ENCODE measurements around the gene PLCB4.

PLCB4 gene

GRCh38 chr20:9109566-9109965 is 40.7 kb downstream of the PLCB4 start:
- no peak for DNase-seq

DNA sequence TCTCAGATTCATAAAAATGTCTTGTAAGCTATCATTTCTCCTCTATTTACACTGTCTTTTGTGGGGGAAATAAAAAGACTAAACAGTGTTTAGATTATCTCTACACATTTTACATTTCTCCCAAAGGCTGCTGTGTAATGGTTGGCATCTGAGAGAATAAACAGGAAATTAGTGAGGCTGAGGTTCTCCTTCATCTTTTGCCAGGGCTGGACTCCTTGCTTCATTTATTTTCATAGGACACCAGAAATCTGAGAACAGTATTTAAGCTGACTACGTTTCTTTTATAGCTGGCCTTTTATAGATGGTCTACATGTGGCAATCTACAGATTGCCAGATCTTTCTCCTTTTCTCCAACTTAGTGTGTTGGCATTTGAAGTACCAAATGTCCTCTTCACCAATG is 41.5 kb downstream of the PLCB4 start:
- no peak for DNase-seq

DNA sequence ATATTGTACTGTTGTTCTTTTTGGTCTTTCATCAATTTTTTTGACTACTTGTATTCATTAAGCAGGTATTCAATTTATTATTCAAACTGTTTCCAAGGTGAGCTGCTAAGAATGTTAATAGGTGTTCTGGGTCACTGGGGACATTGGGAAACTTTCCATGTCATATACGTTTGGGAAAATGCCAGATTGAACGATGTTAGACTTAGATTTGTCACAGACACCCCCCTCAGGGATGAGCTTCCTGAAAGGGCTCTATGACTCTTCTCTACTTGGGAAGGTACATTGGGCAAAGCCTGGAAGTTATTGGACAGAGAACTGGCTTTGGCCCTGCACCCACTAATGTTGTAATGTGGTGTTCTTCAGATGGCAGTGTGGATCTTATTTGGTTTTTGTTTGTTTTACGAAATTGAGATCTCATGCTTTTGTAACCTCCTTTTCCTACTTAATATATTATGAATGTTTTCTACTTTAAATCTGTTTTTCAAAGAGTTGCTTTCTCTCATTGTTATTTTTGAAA is 42.1 kb downstream of the PLCB4 start:
- DNase-seq: no peak

- peak in 1 of 3 donors; percentile 10 for DNase-seq
Observed at GRCh38 chr20:9112541-9113515, 43.9 kb downstream of the PLCB4 start.

DNA sequence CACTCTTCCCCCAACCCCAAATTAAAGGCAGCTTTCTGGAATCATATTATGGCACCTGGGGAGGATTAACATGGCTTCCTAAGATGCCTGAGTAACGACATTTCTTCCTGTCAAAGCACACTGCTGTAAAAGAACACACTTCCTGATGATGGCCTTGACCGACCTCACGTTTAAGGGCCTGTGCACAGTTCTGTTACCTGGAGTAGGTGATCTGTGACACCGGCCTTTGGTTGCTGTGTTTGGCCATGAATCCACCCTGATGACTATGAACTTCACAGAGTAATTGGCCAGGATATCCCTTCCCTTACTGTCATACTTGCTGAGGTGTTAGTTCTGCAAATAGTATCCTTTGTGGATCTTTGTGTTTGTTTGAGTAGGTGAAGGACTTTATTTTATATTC is 45.8 kb downstream of the PLCB4 start:
- no peak for DNase-seq

- no peak for DNase-seq
Observed at GRCh38 chr20:9117548-9117947, 48.7 kb downstream of the PLCB4 start.

- DNase-seq: peak; percentile 26 to 39 (median 34)
Observed at GRCh38 chr20:9119776-9120175, 50.9 kb downstream of the PLCB4 start.

DNA sequence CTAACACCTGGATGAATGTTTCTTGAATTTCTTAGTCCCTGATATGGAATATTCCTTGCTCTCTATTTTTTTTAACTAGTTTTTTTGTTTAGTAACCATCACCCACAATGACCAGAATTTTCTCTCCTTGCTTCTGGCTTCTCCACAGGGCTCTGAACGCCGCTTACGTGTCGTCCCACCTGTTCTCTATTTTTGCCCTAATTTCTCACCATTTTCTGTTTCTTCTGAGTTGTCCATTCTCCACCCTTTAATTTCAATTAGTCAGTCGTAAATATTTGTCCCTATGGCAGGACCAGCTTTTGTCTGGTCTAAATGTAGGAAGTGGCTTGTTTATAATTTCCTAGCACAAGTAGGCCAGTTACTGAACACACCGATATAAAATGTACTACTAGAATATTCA is 52.3 kb downstream of the PLCB4 start:
- DNase-seq: no peak

DNA sequence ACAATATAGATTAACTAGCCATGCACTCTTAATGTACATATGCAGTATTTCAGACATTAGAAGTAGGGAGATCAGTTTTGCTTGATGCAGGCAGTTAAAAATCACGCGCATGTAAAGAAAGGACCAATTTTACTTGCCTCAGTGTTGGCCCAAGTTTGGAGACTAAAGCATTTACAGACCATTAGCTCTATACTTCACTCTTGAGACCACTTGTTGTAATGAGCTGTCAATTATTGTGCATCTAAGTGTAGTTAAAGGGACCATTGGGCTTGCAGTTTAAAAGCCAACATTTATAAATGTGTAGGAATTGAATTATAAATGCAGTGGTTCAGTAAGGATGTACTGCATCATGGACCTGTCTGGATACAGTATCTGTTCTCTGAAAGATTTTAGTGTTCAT is 53.7 kb downstream of the PLCB4 start:
- no peak for DNase-seq

DNA sequence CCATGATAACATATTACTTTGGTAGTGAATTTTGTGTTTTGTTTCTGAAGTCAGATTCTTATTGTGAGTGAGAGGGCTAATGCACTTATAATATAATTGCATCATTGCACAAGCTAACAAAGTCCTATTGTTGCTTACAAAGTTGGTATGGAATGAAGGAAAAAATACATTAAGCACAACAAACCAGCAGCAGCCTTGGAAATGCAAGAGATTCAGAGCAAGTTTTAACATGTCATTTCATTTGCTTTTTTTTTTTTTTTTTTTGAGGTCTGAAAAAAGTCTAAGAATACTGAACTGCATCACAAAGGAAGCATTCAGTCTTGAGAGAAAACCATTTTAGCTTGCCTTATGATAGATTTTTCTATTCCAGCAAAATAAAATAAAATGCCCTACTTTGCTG is 57.6 kb downstream of the PLCB4 start:
- DNase-seq: no peak

- DNase-seq: no peak
Observed at GRCh38 chr20:9128568-9128967, 59.7 kb downstream of the PLCB4 start.

GRCh38 chr20:9129756-9130155 is 60.9 kb downstream of the PLCB4 start:
- no peak for DNase-seq

DNA sequence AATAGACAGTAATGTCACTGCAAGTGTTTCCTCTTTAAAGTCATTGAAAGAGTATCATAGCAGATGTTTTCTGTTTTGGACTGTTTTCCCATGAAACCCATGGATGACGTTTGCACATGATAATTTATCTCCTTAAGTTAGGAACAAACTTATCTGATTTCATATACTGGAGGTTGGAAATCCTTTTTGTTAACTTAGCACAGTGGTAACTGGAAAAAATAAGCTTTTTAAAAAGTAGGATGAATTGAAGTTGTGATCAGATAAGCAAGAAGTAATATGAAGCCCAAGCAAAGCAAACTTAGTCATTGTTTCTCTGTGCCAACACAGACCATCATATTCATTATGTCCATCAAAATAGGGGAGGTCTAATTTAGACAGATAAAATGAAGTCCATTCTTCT is 61.6 kb downstream of the PLCB4 start:
- no peak for DNase-seq

GRCh38 chr20:9131841-9132240 is 63.0 kb downstream of the PLCB4 start:
- no peak for DNase-seq

DNA sequence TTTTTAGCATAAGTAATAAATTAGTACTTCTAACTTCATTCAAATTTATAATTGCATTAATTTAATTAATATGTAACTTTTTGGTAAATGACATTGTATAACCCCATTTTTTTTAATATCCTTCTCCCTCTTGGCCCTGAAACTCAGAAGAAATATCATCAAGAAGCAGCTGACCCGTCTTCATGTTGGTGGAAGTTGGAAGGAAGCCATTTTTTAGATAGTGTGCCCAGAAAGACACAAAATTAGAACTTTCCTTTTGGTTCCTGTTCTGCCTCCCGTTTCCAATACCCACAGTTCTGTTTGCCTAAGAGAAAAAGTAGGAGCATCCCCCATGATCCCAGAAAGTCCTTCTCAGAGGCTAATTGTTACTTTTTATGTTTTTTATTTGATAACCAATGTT is 65.5 kb downstream of the PLCB4 start:
- no peak for DNase-seq

DNA sequence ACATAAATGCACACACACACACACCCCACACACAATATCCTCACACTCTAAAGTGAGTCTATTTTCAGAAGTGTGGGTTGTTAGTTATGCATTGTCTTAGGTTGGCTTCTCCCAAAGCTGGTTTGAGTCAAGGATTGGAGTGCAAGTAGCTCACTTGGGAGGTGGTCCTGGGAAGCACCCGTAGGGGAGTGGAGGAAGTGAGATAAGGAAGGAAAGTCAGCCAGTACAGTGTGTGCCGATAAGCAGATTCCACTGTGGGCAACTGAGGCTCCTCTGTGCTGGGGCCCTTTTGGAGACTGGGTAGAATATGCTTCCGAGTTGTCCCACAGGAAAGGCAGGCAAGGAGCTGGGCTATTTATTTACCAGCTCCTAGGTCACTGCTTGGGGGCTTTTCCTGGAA is 67.2 kb downstream of the PLCB4 start:
- DNase-seq: no peak

DNA sequence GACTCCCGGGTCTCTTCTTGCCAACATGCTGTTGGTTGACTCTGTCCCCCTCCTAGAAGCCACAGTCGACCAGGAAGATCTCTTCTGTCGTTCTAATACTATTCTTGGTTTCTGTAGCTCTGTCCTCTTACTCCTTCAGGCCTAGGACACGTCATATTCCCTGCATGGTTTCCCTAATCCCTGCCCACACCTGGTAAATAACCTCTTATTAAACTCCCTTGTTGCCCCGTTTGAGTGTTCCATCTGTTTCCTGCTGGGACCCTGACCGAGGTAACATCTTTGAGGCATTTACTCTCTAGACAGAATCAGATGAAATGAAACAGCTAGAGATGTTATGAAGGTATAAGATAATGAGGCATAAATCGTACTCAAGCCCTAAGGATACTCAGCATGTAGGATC is 68.1 kb downstream of the PLCB4 start:
- no peak for DNase-seq

DNA sequence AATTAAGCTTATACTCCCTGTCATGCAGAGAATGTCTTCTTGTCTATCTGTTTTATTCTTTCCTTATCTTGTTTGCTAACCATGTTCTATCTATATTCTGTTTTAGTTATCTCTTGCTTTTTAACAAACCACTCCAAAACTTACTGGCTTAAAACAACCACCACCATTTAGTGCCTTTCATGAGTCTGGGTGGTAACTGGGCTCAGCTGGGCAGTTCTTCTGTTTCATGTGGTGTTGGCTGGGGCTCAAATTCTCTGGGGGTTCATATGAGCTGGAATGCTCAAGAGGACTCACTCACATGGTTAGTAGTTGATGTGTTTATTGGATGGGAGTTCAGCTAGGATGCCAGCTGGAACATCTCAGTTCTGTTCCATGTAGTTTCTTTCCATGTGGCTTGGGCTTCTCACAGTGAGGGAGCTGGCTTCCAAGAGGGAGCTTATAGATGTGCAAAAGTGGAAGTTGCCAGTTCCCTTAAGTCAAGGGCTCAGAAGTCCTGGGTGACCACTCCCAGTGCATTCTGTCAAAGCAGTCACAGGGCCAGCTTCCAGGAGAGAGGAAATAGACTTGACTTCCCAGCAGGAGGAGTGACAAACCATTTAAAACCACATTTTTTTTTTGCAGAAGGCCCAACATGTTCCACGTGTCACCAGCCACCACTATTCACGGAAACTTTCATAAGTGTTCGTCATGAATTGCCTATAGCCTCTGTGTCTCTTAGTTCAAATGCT is 70.4 kb downstream of the PLCB4 start:
- DNase-seq: peak; percentile 20 to 46 (median 24)

DNA sequence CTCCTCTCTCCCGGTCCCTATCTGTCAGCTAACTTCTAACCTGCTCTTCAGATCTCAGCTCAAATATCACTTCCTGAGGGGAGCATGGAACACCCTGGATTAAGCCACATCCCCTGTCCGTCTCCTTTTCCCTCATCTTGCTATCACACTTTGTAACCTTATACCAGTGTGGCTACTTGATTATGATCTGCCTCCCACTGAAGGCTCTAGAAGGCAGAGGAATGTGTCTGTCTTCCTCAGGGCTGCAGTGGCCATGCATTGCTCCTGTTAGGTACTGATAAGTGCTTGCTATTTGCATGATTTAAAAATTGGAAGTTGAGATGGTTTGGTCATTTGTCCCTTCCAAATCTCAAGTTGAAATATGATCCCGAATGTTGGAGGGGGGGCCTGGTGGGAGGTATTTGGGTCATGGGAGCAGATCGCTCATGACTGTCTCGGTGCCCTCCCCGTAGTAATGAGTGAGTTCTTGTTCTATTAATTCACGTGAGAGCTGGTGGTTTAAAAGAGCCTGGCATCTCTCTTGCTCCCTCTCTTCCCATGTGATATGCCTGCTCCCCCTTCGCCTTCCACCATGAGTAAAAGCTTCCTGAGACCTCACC is 71.4 kb downstream of the PLCB4 start:
- no peak for DNase-seq

DNA sequence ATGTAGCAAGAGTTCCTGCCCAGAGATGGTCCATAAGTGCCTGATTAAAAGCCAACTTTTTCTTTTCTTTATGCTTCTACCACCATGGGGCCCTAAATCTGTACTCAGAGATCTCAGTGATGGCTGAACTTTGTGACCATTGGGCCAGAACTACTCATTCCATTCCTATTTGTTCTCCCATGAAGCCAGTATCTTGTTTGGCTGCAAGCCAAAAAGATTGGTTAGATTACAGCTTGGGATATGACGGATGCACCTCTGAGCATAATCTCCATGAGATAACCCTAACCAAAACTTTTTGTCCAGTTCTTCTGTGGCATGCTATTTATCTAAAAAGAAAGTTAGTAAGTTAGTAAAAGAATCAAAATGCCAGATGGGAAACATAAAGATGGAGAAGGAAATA is 72.2 kb downstream of the PLCB4 start:
- no peak for DNase-seq

DNA sequence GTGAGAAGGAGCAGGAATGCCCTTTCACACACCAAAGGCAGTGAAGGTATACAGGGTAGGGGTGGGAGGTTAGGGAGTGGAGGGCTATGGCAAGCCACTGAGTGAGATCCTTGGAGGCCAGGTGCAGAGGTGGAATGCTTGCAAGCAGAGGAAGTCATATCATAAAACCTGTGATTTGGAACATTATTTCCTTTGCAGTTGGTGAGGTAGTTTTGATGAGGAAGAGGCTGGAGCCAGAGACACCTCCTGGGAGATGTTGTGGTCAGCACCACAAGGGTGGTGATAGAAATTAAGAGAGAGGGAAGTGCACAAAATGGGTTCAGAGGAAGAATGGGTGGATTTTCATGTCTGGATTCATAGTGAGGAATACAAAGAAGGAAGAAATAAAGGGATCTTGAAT is 73.0 kb downstream of the PLCB4 start:
- DNase-seq: no peak

DNA sequence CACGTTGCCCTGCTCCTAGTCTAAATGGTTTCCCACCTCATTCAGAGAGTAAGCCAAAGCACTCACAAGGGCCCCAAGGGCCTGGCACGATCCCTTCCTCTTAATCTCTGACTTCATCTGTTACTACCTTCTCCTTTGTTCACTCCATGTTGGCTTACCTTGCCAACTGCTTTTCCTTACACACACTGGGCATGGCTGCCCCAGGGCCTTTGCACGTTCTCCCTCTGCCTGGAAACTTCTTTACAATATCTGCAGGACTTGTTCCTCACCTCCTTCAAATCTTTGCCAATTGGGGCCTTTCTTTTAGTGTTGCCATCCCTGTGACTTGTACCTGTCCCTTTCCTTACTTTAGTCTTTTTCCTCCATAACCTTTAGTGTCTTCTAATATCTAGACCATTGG is 73.9 kb downstream of the PLCB4 start:
- no peak for DNase-seq

DNA sequence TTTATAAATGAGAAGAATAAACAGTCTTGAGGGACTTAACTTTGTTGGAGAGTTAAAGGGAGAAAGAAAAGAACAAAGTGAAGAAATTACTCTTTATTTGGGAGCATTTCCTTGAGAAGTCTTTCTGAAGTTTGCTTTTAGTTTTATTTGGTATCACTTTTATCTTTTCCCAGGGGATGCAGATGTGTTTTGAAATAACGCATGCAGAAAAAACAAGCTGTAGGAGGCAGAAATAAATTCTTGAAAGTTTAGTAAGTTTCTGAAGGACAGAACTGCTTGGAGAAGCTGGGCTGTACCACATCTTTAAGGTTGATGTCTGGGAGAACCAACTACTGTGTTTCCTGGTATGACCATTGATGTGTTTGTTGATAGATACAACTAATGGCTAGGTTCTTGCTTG is 75.0 kb downstream of the PLCB4 start:
- DNase-seq: no peak

GRCh38 chr20:9144643-9145042 is 75.8 kb downstream of the PLCB4 start:
- peak in 2 of 3 donors; percentile 6 to 13 for DNase-seq
